ENCODE measurements around the gene CRB1.

Gene CRB1

DNA sequence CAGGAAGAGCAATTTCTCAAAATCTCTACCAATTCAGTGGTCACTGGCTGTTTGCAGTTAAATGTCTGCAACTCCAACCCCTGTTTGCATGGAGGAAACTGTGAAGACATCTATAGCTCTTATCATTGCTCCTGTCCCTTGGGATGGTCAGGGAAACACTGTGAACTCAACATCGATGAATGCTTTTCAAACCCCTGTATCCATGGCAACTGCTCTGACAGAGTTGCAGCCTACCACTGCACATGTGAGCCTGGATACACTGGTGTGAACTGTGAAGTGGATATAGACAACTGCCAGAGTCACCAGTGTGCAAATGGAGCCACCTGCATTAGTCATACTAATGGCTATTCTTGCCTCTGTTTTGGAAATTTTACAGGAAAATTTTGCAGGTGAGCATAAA is 167.2 kb downstream of the CRB1 start:
- Histone ChIP-seq H3F3A (ENCODE audit: insufficient read depth, low read length) (no peaks in the 10 kb centered on the region), H3K36me3 (ENCODE audit: insufficient read depth, low read length) (no peaks in the 10 kb centered on the region), H3K4me2 (ENCODE audit: low read length) (no peak overlapping the region), H3K27me3 (ENCODE audit: insufficient read depth, low read length) (no peaks in the 10 kb centered on the region), H3K9me3 (ENCODE audit: low read length) (no peaks in the 10 kb centered on the region), H3K9ac (ENCODE audit: low read length) (no peak overlapping the region), H2AFZ (ENCODE audit: low read length) (no peak overlapping the region), H3K9me2 (ENCODE audit: low read depth, low read length) (no peaks in the 10 kb centered on the region), H3K79me2 (ENCODE audit: insufficient read depth, low read length) (no peaks in the 10 kb centered on the region), H3K4me3 (ENCODE audit: low read depth, low read length, poor library complexity, severe bottlenecking) (no peak overlapping the region), H4K20me1 (ENCODE audit: insufficient read depth, low read length) (no peaks in the 10 kb centered on the region), H3K4me1 (ENCODE audit: insufficient read depth, low read length, severe bottlenecking) (no peaks in the 10 kb centered on the region), H3K27ac (ENCODE audit: low read depth, low read length, poor library complexity, severe bottlenecking) (no peak overlapping the region)
- no peak for TF ChIP-seq EZH2 (IDR thresholded peaks at IDR 0.05; ENCODE audit: borderline replicate concordance, low read length)
- TF ChIP-seq, protein P1, sequence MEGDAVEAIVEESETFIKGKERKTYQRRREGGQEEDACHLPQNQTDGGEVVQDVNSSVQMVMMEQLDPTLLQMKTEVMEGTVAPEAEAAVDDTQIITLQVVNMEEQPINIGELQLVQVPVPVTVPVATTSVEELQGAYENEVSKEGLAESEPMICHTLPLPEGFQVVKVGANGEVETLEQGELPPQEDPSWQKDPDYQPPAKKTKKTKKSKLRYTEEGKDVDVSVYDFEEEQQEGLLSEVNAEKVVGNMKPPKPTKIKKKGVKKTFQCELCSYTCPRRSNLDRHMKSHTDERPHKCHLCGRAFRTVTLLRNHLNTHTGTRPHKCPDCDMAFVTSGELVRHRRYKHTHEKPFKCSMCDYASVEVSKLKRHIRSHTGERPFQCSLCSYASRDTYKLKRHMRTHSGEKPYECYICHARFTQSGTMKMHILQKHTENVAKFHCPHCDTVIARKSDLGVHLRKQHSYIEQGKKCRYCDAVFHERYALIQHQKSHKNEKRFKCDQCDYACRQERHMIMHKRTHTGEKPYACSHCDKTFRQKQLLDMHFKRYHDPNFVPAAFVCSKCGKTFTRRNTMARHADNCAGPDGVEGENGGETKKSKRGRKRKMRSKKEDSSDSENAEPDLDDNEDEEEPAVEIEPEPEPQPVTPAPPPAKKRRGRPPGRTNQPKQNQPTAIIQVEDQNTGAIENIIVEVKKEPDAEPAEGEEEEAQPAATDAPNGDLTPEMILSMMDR (IDR thresholded peaks at IDR 0.05; ENCODE audit: low read length), result no peak

DNA sequence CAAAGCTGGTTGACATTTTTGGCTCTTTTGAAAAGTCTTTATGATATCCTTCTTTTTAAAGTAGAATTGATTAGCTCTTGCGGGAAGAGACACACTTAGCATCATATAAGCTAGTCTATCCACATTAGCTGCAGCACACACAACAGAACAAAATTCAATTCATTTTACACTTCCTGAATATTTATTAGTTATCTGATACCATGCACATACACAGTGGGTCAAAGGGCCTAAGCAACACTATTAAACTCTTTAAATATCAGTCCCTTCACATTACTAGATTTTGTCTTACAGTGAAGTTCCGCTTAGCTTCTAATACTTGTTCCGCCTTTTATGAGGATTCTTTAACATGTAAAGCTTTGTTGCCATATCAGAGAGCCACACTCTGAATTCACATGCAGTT is 169.5 kb downstream of the CRB1 start:
- Histone ChIP-seq H3K4me1 (ENCODE audit: insufficient read depth, low read length, severe bottlenecking) (no peaks in the 10 kb centered on the region), H3K4me2 (ENCODE audit: low read length) (no peak overlapping the region)

DNA sequence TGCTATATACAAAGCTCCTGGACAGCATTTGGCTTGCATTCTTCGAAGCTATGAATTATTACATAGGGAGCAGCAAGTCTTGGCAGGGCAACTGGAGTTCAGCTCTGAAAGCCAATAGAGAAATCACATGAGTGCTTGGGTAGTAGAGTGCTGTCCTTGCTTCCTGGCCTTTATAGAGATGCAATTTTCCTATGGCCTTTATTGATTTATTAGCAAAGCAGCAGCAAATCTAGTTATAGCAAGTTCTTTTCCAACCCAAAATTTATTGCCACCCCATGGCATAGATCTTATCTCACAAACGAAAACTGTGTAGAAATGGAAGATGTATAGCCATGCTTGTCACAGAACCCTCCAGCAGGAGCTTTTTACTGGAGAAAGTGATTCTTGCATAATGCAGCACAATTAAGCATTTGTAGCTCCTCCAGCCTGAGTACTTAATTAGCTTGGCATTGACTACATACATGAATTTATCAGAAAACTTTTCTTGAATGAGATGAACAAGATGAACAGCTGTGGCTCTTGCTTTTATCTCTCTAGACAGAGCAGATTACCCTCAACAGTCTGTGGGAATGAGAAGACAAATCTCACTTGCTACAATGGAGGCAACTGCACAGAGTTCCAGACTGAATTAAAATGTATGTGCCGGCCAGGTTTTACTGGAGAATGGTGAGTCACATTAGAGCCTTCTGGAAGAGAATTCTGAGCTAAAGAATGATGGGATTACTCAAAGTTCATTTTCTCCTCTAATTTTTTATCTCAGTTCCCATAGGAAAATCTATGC is 170.1 kb downstream of the CRB1 start:
- Histone ChIP-seq H3K4me3 (ENCODE audit: low read depth, low read length, poor library complexity, severe bottlenecking) (no peak overlapping the region), H3K27ac (ENCODE audit: low read depth, low read length, poor library complexity, severe bottlenecking) (no peak overlapping the region), H3K4me2 (ENCODE audit: low read length) (no peak overlapping the region)

More for the DNA sequence above, 169.5 kb downstream of the CRB1 start:
- Histone ChIP-seq H4K20me1 (ENCODE audit: insufficient read depth, low read length) (no peaks in the 10 kb centered on the region), H3F3A (ENCODE audit: insufficient read depth, low read length) (no peaks in the 10 kb centered on the region), H3K4me3 (ENCODE audit: low read depth, low read length, poor library complexity, severe bottlenecking) (no peak overlapping the region), H3K27me3 (ENCODE audit: insufficient read depth, low read length) (no peaks in the 10 kb centered on the region), H3K9me3 (ENCODE audit: low read length) (no peaks in the 10 kb centered on the region), H3K27ac (ENCODE audit: low read depth, low read length, poor library complexity, severe bottlenecking) (no peak overlapping the region), H3K79me2 (ENCODE audit: insufficient read depth, low read length) (no peaks in the 10 kb centered on the region), H3K9me2 (ENCODE audit: low read depth, low read length) (no peaks in the 10 kb centered on the region), H3K9ac (ENCODE audit: low read length) (no peak overlapping the region), H3K36me3 (ENCODE audit: insufficient read depth, low read length) (no peaks in the 10 kb centered on the region), H2AFZ (ENCODE audit: low read length) (no peak overlapping the region)
- TF ChIP-seq, protein P1 (IDR thresholded peaks at IDR 0.05; ENCODE audit: low read length), result no peak
- no peak for TF ChIP-seq EZH2 (IDR thresholded peaks at IDR 0.05; ENCODE audit: borderline replicate concordance, low read length)

More for the DNA sequence above, 170.1 kb downstream of the CRB1 start:
- Histone ChIP-seq H3K9ac (ENCODE audit: low read length) (no peak overlapping the region), H3K36me3 (ENCODE audit: insufficient read depth, low read length) (no peaks in the 10 kb centered on the region), H3K4me1 (ENCODE audit: insufficient read depth, low read length, severe bottlenecking) (no peaks in the 10 kb centered on the region), H4K20me1 (ENCODE audit: insufficient read depth, low read length) (no peaks in the 10 kb centered on the region), H3K9me2 (ENCODE audit: low read depth, low read length) (no peaks in the 10 kb centered on the region), H3F3A (ENCODE audit: insufficient read depth, low read length) (no peaks in the 10 kb centered on the region), H3K9me3 (ENCODE audit: low read length) (no peaks in the 10 kb centered on the region), H3K79me2 (ENCODE audit: insufficient read depth, low read length) (no peaks in the 10 kb centered on the region), H2AFZ (ENCODE audit: low read length) (no peak overlapping the region), H3K27me3 (ENCODE audit: insufficient read depth, low read length) (no peaks in the 10 kb centered on the region)
- TF ChIP-seq, protein P1 (IDR thresholded peaks at IDR 0.05; ENCODE audit: low read length), result no peak
- no peak for TF ChIP-seq EZH2 (IDR thresholded peaks at IDR 0.05; ENCODE audit: borderline replicate concordance, low read length)

Measured in OCI-LY1 (cell line).